GM18861 (cell line): ENCODE measurements around the gene APPBP2.
"Not testable (repeated sequence)": the region's sequence is repeated elsewhere in the genome, so short reads cannot be mapped to it uniquely, and the experiment has no call there.

ENCODE experiments used
- ATAC-seq: cut with Tn5 transposase; IDR thresholded peaks from one replicate; pipeline ENCODE4 v1.9.1; 2021; ENCODE audit not compliant: unreplicated experiment

Gene APPBP2

DNA sequence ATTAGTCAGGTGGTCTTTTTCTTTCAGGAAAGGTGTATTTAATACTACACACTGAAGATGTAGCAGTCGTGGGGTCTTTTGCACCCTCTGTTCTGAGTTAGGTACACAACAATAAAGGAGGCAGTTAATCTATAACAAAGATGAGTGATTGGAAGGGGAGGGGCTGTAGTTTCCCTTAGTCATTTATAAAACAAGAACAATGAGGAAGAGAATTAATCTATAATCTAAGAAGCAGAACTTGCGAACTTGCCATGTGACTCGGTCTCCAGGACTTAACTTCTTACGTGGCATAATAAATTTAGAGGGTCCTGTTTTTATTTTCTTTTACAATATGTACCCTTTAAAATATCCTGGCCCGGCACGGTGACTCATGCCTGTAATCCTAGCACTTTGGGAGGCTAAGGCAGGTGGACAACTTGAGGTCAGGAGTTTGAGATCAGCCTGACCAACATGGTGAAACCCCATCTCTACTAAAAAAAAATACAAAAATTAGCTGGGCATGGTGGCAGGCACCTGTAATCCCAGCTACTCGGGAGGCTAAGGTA lies 8.6 kb upstream of the APPBP2 start:
- no peak for ATAC-seq

- ATAC-seq, result no peak
These were observed 8.0 kb upstream of the APPBP2 start for GRCh38 chr17:60534010-60534555.

DNA sequence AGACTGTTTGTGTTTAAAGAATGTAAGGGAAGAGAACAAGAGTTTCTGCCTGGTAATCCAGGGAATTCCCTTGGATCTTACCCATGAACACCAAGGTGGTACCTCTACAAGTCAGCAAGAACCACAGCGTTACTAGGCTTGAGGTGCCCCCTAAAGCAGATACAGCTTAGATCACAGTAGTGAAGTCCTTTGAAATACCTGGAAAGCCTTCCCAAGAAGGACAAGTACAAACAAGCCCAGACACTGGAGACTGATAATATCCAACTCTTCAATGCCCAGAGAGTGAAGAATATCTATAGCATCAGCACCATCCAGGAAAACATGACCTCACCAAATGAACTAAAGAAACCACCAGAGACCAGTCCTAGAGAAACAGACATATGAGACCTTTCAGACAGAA lies 3.8 kb upstream of the APPBP2 start:
- no peak for ATAC-seq

DNA sequence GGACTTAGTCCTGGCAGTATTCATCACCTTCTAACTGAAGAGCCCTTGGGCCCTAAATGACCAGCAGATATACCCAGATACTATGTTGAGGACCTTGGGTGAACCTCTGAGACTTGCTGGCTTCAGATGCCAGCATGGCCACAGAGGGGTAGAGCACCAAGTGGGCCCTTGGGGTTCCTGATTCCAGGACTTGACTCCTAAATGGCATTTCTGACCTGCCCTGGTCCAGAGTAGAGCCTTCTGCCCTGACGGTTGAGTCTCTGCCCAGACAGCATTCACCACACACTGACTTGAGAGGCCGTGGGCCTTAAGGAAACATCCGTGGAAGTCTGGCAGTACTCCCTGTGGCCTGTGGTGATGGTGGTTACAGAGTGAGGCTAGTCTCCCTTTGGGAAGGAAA lies 2.8 kb upstream of the APPBP2 start:
- no peak for ATAC-seq

DNA sequence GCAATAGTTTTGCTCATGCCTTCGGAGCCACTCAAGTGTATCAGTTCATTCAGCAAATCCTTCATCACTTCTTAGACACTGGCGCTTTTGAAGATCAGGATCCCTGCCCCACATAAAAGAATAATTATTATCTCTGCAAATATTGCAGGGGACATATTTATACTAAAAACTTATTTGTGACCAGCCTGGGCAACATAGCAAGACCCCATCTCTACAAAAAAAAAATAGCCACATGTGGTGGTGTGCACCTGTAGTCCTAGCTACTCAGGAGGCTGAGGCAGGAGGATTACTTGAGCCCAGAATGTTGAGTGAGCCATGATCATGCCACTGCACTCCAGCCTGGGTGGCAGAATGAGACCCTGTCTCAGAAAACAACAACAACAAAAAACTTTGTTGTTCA lies 1.7 kb upstream of the APPBP2 start:
- ATAC-seq, result no peak

- ATAC-seq, result no peak
These were observed 684 bp upstream of the APPBP2 start for GRCh38 chr17:60526726-60527125.

DNA sequence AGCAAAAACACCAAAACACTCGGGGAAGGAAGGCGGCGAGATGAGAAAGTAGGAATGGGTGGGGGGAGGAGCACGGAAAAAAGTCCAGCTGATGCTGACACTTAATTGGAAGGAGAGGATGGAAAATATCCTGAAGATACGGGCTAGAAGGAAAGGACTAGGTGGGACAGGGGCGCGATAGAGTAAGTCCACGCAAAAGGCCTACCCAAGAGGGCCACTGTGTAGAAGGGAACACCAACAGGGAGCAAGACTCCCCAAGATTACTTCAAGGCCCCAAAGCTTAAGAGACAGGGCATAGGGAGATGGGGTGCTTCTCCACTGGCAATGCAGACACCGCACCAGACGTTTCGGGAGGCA lies 736 bp downstream of the APPBP2 start:
- ATAC-seq, result no peak

DNA sequence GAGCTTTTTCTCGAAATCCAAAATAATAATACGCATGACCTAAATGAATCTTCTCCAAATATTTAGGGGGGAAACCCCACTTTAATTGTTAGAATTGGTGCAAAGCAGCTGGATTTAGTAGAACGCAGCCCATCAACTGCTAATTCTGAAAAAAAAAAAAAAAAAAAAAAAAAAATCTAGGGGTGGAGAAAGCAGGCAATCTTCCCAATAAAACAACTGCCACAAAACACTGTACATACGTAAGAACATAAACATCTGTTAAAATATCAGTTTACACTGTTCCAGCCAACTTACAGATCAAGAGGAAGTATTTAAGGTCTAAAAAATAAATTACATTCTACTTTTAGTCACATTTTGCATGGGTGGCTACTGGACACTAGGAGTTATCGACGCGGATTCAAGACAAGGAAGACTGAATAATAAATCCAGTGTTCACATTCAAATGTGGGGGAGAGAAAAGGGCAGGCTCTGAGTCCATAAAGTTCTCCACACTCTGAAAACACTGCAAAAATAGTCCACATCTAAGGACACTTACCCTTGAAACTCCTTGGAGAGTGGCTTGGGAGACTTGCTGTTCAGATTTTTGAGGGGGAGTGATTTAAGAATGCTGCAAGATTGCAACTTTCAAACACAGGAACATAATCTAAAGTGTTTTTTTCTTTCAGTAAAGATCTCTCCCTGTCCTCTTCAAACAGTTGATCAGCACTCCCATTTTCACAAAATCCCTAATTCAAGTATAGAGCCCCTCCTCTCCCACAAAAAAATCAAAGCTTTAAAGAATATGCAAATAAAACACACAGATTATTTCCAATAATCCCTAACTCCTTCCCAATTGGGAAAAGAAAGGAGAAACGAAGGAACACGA lies 1.3 kb downstream of the APPBP2 start:
- no peak for ATAC-seq

DNA sequence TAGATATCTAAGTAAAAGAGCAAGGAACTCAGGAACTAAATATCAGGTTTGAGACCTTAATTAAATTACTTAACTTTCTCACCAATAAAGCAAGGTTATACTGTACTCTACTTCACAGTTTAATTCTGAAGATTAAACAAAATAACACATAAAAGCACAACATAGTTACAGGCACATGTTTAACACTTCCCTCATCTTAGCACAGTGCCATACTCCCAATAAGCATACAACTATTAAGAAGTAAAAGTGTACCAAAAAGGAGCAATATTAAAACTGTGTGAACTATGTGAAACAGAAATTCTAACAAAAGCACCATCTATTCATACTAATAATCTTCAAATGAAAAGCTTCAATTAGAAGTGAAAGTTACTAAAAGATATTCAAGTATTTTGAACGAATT lies 2.2 kb downstream of the APPBP2 start:
- ATAC-seq, result no peak

- ATAC-seq, result no peak
These were observed 3.0 kb downstream of the APPBP2 start for GRCh38 chr17:60522889-60523626.

- ATAC-seq, result no peak
These were observed 6.2 kb downstream of the APPBP2 start for GRCh38 chr17:60519795-60520194.

GRCh38 chr17:60515683-60516082 lies 10.4 kb downstream of the APPBP2 start:
- ATAC-seq, result not testable (repeated sequence)

DNA sequence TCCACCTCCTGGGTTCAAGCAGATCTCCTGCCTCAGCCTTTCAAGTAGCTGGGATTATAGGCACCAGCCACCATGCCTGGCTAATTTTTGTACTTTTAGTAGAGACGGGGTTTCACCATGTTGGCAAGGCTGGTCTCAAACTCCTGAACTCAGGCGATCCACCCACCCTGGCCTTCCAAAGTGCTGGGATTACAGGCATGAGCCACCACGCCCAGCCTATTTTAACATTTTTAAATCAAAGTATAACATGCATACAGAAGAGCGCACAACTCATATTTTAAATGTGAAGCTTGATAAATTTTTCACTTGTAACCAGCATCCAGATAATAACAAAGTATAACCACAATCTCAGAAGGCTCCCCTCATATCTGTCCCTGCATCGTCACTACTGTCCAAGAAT lies 10.8 kb downstream of the APPBP2 start:
- ATAC-seq, result not testable (repeated sequence)

- ATAC-seq, result no peak
These were observed 11.5 kb downstream of the APPBP2 start for GRCh38 chr17:60514500-60514899.

GRCh38 chr17:60514053-60514452 lies 12.0 kb downstream of the APPBP2 start:
- no peak for ATAC-seq

DNA sequence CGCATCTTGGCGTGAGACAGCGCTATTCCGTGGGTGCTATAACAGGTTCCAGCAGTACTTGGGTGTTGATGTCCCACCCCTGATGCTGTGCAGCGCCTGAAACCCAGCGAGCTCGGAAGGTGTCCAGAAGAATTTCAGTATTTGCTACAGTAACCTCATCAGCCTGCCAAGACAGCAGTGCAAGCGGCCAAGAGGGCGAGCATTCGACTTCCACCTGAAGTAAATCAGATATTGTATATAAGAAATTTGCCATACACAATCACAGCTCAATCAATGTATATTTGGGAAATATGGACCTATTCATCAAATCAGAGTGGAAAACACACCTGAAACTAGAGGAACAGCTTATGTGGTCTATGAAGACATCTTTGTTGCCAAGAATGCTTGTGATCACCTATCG lies 13.0 kb downstream of the APPBP2 start:
- no peak for ATAC-seq

- no peak for ATAC-seq
These were observed 15.3 kb downstream of the APPBP2 start for GRCh38 chr17:60510723-60511122.

- no peak for ATAC-seq
These were observed 16.0 kb downstream of the APPBP2 start for GRCh38 chr17:60510031-60510430.

DNA sequence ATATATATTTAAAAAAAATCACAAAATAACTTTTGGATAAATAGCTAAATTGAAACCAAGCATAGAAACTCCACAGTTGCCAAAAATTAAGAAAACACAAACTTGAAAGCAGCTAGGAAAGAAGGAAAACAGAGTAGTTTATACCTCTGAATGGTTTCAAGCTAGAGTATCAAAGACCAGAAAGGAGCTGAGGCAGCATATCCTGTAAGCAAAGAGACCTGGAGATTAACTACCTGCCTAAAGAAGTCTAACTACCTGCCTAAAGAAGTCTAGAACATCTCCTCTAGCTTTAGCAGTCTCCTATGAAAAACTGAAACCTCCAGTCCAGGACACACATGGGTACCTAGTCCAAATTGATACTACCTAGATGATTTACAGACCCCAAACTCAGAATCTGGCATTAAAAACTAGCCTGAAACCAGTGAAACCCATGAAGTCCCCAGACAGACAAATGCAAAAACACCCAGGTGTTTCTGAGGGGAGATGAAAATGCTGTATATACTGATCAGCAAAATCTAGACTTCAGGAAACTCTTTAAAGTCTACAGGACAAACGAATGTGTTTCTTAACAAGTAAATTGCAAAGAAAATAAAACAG lies 17.6 kb downstream of the APPBP2 start:
- no peak for ATAC-seq

DNA sequence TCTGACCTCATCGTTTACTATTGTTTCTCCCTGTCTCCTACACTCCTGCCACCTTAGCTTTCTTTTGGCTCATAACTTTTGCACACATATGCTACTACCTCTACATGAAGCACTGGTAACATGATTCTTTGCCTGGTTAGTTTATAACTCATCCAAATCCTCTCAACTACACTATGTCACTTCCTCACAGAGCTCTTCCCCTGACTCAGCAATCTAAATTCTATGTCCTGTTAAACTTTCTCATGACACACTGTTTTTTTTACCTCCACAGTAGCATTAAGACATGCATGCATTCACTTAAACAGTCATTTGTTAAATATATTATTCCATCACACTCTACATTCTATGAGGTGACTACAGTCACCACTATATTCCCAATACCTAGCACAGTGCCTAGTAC lies 19.7 kb downstream of the APPBP2 start:
- no peak for ATAC-seq

DNA sequence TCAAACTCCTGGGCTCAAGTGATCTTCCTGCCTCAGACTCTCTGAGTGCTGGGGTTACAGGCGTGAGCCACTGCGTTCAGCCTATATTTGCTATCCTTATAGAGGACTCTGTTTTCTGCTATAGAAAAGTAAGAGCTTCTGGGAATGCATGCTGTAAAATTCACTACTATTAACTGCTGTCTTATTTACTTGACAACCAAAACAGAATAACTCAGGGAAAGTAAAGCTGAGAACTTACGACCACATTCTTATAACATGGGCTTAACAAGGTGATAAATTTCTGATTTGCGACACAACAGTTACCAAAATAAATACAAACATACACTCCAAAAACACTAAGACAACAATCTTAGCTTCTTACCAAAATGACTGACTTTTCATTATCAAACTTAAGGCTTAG lies 23.9 kb downstream of the APPBP2 start:
- ATAC-seq, result no peak

GRCh38 chr17:60501589-60501988 lies 24.5 kb downstream of the APPBP2 start:
- ATAC-seq, result no peak
